H1 (cell line): Measurements from ENCODE around the gene VSNL1. TPM values are rescaled to one million over a fixed set of nuclear protein-coding genes. Genes with fewer than 3 reads are reported as not detected.

Source experiments
- RXRA ChIP-seq: IDR thresholded peaks from 2 replicates; pipeline ENCODE4 v1.6.1; 2011; ENCODE audit warnings: low read depth, mild to moderate bottlenecking, low read length, moderate library complexity; ENCODE audit not compliant: insufficient read depth
- polyA plus RNA-seq, 7 experiments: library from polyadenylated mRNA; depleted of rRNA in 3 of 7; stranded (reverse) in 5 of 7; unstranded in 2 of 7; fragments of >200 nt in 5 of 7; fragments of 200-250 nt in 2 of 7; gene quantifications; 1 replicate in 5 of 7; 2 replicates in 1 of 7; 4 replicates in 1 of 7; pipeline versions ENCODE4 v1.2.1 to v1.2.3, GENCODE V29; 2011 to 2013; ENCODE audit warnings: missing spikeins in 2 of 7, mixed read lengths in 2 of 7
- total RNA-seq: library from RNA; stranded (reverse); fragmentation: NEBNext Ultra II Directional; extraction: Animal tissue kit (Norgen Biotek cat#: 25700); gene quantifications from 2 replicates; pipeline ENCODE4 v1.2.1, GENCODE V29; 2021

Gene VSNL1
- total and polyA plus RNA-seq, 2 of the 8 experiments (the other 6 are each of a cell fraction or from before 2014, with no cell fraction given): 49.4 to 108 TPM

- TF ChIP-seq RXRA: no peak
Measured at GRCh38 chr2:17547237-17547636, 6.7 kb downstream of the VSNL1 start (continued).
